Esophagus squamous epithelium (tissue), 5 donors: ENCODE measurements around the gene USP9X. TPM values are rescaled to one million over a fixed set of nuclear protein-coding genes. Genes with fewer than 3 reads are reported as not detected.

Experiments used
- DNase-seq: peaks from one replicate; lab custom pipeline; 2025; lab: John Stamatoyannopoulos, UW
- H3K27ac ChIP-seq, 4 donors: fragments of 200-600 bp; sonication (generic); one replicate each; pipeline ENCODE4 v1.5.1; 2016 to 2019; ENCODE audit warnings: mild to moderate bottlenecking in 1 of 4
- H3K27me3 ChIP-seq, 4 donors: fragments of 200-600 bp; sonication (generic); 1 replicate in 3 of 4; 2 replicates in 1 of 4; pipeline versions ENCODE4 v1.5.1 to v1.6.0; 2017 to 2021; ENCODE audit warnings: antibody characterized with exemption in 1 of 4
- H3K36me3 ChIP-seq, 3 donors: fragments of 200-600 bp; sonication (generic); one replicate each; pipeline ENCODE4 v1.5.1; 2016 to 2019
- H3K4me1 ChIP-seq, 3 donors: fragments of 200-600 bp; sonication (generic); one replicate each; pipeline ENCODE4 v1.5.1; 2017 to 2019
- H3K4me3 ChIP-seq, 4 donors: fragments of 200-600 bp; sonication (generic); 1 replicate in 3 of 4; 2 replicates in 1 of 4; pipeline ENCODE4 v1.5.1; 2016 to 2019; ENCODE audit warnings: mild to moderate bottlenecking in 2 of 4, moderate library complexity in 1 of 4
- H3K9me3 ChIP-seq, 3 donors: fragments of 200-600 bp; sonication (generic); one replicate each; pipeline ENCODE4 v1.5.1; 2016 to 2019
- CTCF ChIP-seq, 6 experiments: fragments of 450-650 bp in 4 of 6; fragments of 200-600 bp in 2 of 6; sonication (generic) in 2 of 6; IDR thresholded peaks; one replicate each; pipeline ENCODE4 v1.5.1; 2016 to 2019; ENCODE audit warnings: antibody characterized with exemption in 6 of 6, mild to moderate bottlenecking in 4 of 6, moderate library complexity in 4 of 6
- POLR2A ChIP-seq, 4 donors: fragments of 450-650 bp; IDR thresholded peaks; one replicate each; pipeline ENCODE4 v1.6.1; 2017; ENCODE audit warnings: antibody characterized with exemption in 4 of 4, mild to moderate bottlenecking in 4 of 4, moderate library complexity in 3 of 4
- WGBS, 2 donors: methylation state at CpG; one replicate each; pipeline ENCODE4 v1.1.5; 2018; 5-methylcytosine and 5-hydroxymethylcytosine counted together
- intact Hi-C: fragments of 100-400 bp; cut with DNase I; formaldehyde crosslinking; loops from one replicate; pipeline ENCODE4 v1.15.0; 2022
- total RNA-seq, 4 donors: library from RNA; depleted of rRNA; stranded (reverse); fragments of >200 nt; gene quantifications; one replicate each; pipeline ENCODE4 v1.1.0, GENCODE V29; 2016
- donor health status: DM: yes; HTN: yes; CAD: no.

The USP9X gene
- total RNA-seq, 4 donors from 2014 or later: 36.7 to 76.1 (median 56.4) TPM

DNA sequence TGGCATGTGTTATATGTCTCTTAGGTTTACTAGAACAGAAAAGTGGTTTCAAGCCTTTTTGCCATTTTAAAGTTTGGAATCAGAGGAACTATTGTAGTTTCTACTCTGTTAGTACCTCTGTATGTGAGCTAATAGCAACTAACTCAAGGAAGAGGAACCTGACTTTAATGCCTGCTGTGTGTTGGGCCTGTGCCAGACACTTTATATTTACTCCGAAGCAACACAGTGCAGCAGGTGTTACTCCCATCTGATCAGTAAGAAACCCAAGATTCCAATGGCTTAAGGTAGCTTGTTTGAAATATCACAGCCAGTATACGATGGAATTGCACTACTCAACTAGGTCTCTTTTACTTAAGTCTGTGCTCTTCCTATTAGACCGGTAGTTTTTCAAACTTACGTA lies 79.2 kb downstream of the USP9X start:
- Histone ChIP-seq H3K9me3 (no peaks in the 10 kb centered on the region), H3K36me3 (peaks cover 0 to 76% (median 3%) of the 10 kb centered on the region in 3 donors), H3K4me3 (no peak overlapping the region), H3K27ac (no peak overlapping the region), H3K27me3 (no peaks in the 10 kb centered on the region), H3K4me1 (no peaks in the 10 kb centered on the region)
- TF ChIP-seq CTCF (IDR thresholded peaks at IDR 0.05) (no peak), POLR2A (IDR thresholded peaks at IDR 0.05) (no peak)
- DNase-seq: no peak
- 80 to 88% methylated on average over 4 of the region's 4 CpGs for WGBS, 2 donors
- intact Hi-C loops: no loop called here

GRCh38 chrX:41167888-41168287 lies 82.6 kb downstream of the USP9X start:
- 34 to 54% methylated on average over 4 of the region's 4 CpGs for WGBS, 2 donors
- no peak overlapping the region for H3K4me3 ChIP-seq
- TF ChIP-seq POLR2A (IDR thresholded peaks at IDR 0.05) (no peak), CTCF (IDR thresholded peaks at IDR 0.05) (no peak)
- no peaks in the 10 kb centered on the region for H3K27me3 ChIP-seq
- H3K36me3 ChIP-seq: peaks cover 3 to 86% (median 15%) of the 10 kb centered on the region in 3 donors
- DNase-seq: no peak
- no peaks in the 10 kb centered on the region for H3K4me1 ChIP-seq
- intact Hi-C loops: no loop called here
- H3K27ac ChIP-seq: no peak overlapping the region
- H3K9me3 ChIP-seq: no peaks in the 10 kb centered on the region

GRCh38 chrX:41176263-41176662 lies 91.0 kb downstream of the USP9X start:
- DNase-seq: no peak
- Histone ChIP-seq H3K4me3 (no peak overlapping the region), H3K9me3 (no peaks in the 10 kb centered on the region), H3K27me3 (no peaks in the 10 kb centered on the region), H3K36me3 (peaks cover 0 to 50% (median 3%) of the 10 kb centered on the region in 3 donors), H3K27ac (no peak overlapping the region), H3K4me1 (peaks cover 0 to 9% (median 0%) of the 10 kb centered on the region in 3 donors)
- intact Hi-C loops: no loop called here
- TF ChIP-seq POLR2A (IDR thresholded peaks at IDR 0.05): no peak
- no peak for TF ChIP-seq CTCF (IDR thresholded peaks at IDR 0.05)

GRCh38 chrX:41177297-41177696 lies 92.1 kb downstream of the USP9X start:
- TF ChIP-seq POLR2A (IDR thresholded peaks at IDR 0.05) (no peak), CTCF (IDR thresholded peaks at IDR 0.05) (no peak)
- no peak for DNase-seq
- H3K4me1 ChIP-seq: peaks cover 0 to 9% (median 0%) of the 10 kb centered on the region in 3 donors
- H3K27ac ChIP-seq: no peak overlapping the region
- intact Hi-C loops: no loop called here
- H3K4me3 ChIP-seq: no peak overlapping the region
- no peaks in the 10 kb centered on the region for H3K27me3 ChIP-seq
- 89% methylated on average over 3 of the region's 3 CpGs for WGBS, 2 donors
- H3K36me3 ChIP-seq: peaks cover 0 to 49% (median 0%) of the 10 kb centered on the region in 3 donors
- no peaks in the 10 kb centered on the region for H3K9me3 ChIP-seq

- Histone ChIP-seq H3K27ac (no peak overlapping the region), H3K4me3 (no peak overlapping the region), H3K9me3 (no peaks in the 10 kb centered on the region), H3K4me1 (peaks cover 0 to 9% (median 0%) of the 10 kb centered on the region in 3 donors), H3K27me3 (no peaks in the 10 kb centered on the region), H3K36me3 (peaks cover 0 to 42% (median 0%) of the 10 kb centered on the region in 3 donors)
- intact Hi-C loops: no loop called here
- DNase-seq: no peak
- TF ChIP-seq POLR2A (IDR thresholded peaks at IDR 0.05): no peak
- TF ChIP-seq CTCF (IDR thresholded peaks at IDR 0.05): no peak
- WGBS, 2 donors: 74 to 92% methylated on average over 5 to 7 of the region's 7 CpGs
Observed at GRCh38 chrX:41178201-41178600, 93.0 kb downstream of the USP9X start.
